ENCODE data around the gene MFSD11. TPM values are rescaled to one million over a fixed set of nuclear protein-coding genes. Genes with fewer than 3 reads are reported as not detected.

The MFSD11 gene
- polyA plus RNA-seq, 3 donors = 19.8 to 24.8 (median 23.8) TPM

DNA sequence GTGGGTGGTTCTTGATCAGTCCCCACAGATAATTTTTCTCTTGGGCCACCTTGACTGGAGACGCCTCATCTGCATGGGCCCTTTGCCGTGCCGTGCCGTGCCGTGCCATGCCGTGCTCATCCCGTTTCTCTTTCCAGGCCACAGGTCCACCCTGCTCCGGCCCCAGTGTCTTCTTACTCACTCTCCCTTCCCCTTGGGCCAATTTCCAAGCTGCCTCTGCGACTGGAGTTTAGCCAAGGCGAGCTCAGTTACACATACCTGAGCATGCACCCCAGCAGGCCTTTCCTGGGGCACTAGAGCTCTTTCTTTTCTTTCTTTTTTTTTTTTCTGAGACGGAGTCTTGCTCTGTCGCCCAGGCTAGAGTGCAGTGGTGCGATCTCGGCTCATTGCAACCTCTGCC lies 89.8 kb downstream of the MFSD11 start:
- no peak overlapping the region for H3K4me2 ChIP-seq (replicated peaks; ENCODE audit: extremely low read depth, low read length, poor library complexity, severe bottlenecking)
- DNase-seq = no peak
- H3K27me3 Mint-ChIP-seq (ENCODE audit: low read depth in 3 of 3) = peaks cover 0 to 11% (median 8%) of the 10 kb centered on the region in 3 donors
- no peaks in the 10 kb centered on the region for H3K36me3 Mint-ChIP-seq
- no peaks in the 10 kb centered on the region for H3K9me3 Mint-ChIP-seq
- no peak overlapping the region for H2AFZ ChIP-seq (ENCODE audit: insufficient read depth, low read depth, low read length, poor library complexity, severe bottlenecking)
- H4K20me1 ChIP-seq (ENCODE audit: insufficient read depth, low read length) = no peaks in the 10 kb centered on the region
- H3K9me3 ChIP-seq (replicated peaks in 1 of 2; ENCODE audit: control insufficient read depth in 1 of 2, insufficient read depth in 1 of 2, low read length in 2 of 2) = no peaks in the 10 kb centered on the region
- peaks cover 9% of the 10 kb centered on the region for H3K4me1 Mint-ChIP-seq
- peaks cover 0 to 9% of the 10 kb centered on the region in 2 donors for H3K4me1 ChIP-seq (ENCODE audit: control insufficient read depth in 1 of 2, insufficient read depth in 2 of 2, low read length in 2 of 2)
- no peak overlapping the region for H3K9ac ChIP-seq (ENCODE audit: insufficient read depth, low read length, poor library complexity, severe bottlenecking)
- intact Hi-C loops (cut with micrococcal nuclease) = no loop called here
- no peaks in the 10 kb centered on the region for H3K79me2 ChIP-seq (ENCODE audit: insufficient read depth, low read length)
- no peak overlapping the region for H3K4me3 ChIP-seq (replicated peaks in 1 of 3; ENCODE audit: low read depth in 2 of 3, low read length in 3 of 3)
- H3K27me3 ChIP-seq (ENCODE audit: control insufficient read depth in 2 of 2, insufficient read depth in 2 of 2, low read length in 2 of 2) = no peaks in the 10 kb centered on the region
- no peaks in the 10 kb centered on the region for H3K36me3 ChIP-seq (replicated peaks in 1 of 2; ENCODE audit: control insufficient read depth in 1 of 2, insufficient read depth in 2 of 2, low read length in 2 of 2)
- WGBS (ENCODE audit: insufficient coverage) = 92% methylated on average over 10 of the region's 14 CpGs
- H3K27ac Mint-ChIP-seq = no peak overlapping the region
- no peak overlapping the region for H3K4me3 Mint-ChIP-seq
- TF ChIP-seq, protein P1, sequence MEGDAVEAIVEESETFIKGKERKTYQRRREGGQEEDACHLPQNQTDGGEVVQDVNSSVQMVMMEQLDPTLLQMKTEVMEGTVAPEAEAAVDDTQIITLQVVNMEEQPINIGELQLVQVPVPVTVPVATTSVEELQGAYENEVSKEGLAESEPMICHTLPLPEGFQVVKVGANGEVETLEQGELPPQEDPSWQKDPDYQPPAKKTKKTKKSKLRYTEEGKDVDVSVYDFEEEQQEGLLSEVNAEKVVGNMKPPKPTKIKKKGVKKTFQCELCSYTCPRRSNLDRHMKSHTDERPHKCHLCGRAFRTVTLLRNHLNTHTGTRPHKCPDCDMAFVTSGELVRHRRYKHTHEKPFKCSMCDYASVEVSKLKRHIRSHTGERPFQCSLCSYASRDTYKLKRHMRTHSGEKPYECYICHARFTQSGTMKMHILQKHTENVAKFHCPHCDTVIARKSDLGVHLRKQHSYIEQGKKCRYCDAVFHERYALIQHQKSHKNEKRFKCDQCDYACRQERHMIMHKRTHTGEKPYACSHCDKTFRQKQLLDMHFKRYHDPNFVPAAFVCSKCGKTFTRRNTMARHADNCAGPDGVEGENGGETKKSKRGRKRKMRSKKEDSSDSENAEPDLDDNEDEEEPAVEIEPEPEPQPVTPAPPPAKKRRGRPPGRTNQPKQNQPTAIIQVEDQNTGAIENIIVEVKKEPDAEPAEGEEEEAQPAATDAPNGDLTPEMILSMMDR (IDR thresholded peaks at IDR 0.05) = no peak
- H3K27ac ChIP-seq (ENCODE audit: low read depth in 1 of 2, low read length in 2 of 2) = no peak overlapping the region

Small RNAs within 50 kb of the gene (small RNA-seq; reads per million reads assigned to genes)
- gene AC005837.3 (ENCODE audit: insufficient read length, low read depth) (not detected), gene RF02271 (ENCODE audit: insufficient read length, low read depth) (not detected), gene RNU6-97P (ENCODE audit: insufficient read length, low read depth) (not detected), gene RNY4P36 (ENCODE audit: insufficient read length, low read depth) (not detected)

Other genes starting within 250 kb of the MFSD11 start
- 100 to 1,000 TPM in 1 of 3 donors, 10 to 100 TPM in 2; 36.9 to 124 (median 68.6) TPM for gene RHBDF2, start 236.7 kb upstream of the MFSD11 start, polyA plus RNA-seq
- not detected for gene CYGB, start 200.4 kb upstream of the MFSD11 start, polyA plus RNA-seq
- not detected for gene PRCD, start 198.1 kb upstream of the MFSD11 start, polyA plus RNA-seq
- 10 to 100 TPM in 2 of 3 donors, 1 to 10 TPM in 1; 8.3 to 11.8 (median 11.8) TPM for gene ST6GALNAC2, start 152.3 kb upstream of the MFSD11 start, polyA plus RNA-seq
- not detected for gene ST6GALNAC1, start 94.4 kb upstream of the MFSD11 start, polyA plus RNA-seq
- gene MXRA7, start 27.2 kb upstream of the MFSD11 start, polyA plus RNA-seq = under 1 TPM; 0.13 to 0.81 (median 0.30) TPM
- 10 to 100 TPM; 24.6 to 75.0 (median 26.2) TPM for gene JMJD6, start 11.5 kb upstream of the MFSD11 start, polyA plus RNA-seq
- gene METTL23, start 11.3 kb upstream of the MFSD11 start, polyA plus RNA-seq = 10 to 100 TPM; 37.9 to 71.3 (median 56.5) TPM
- gene SRSF2, start 788 bp upstream of the MFSD11 start, polyA plus RNA-seq = 100 to 1,000 TPM; 124 to 386 (median 125) TPM
- gene MGAT5B, start 130.3 kb downstream of the MFSD11 start, polyA plus RNA-seq = not detected